AG09309 (cell line): Measurements from ENCODE around the gene RASIP1.

ENCODE experiments used
- DNase-seq: peaks from one replicate; pipeline ENCODE4 v3.0.0-alpha.2; 2010; ENCODE audit warnings: low read depth
- H3K4me3 ChIP-seq: 2 replicates; pipeline ENCODE4 v1.5.1; 2011; ENCODE audit warnings: mild to moderate bottlenecking, low read depth, low read length, moderate library complexity; ENCODE audit not compliant: control insufficient read depth
- CTCF ChIP-seq: IDR thresholded peaks from 2 replicates; pipeline ENCODE4 v1.5.1; 2011; ENCODE audit warnings: mild to moderate bottlenecking, low read depth, low read length, inconsistent platforms; ENCODE audit not compliant: insufficient read depth, control insufficient read depth; ENCODE audit errors: missing control alignments

Gene RASIP1

GRCh38 chr19:48708471-48708870, 31.9 kb downstream of the RASIP1 start:
- H3K4me3 ChIP-seq: no peak overlapping the region
- TF ChIP-seq CTCF: no peak
- DNase-seq: no peak

DNA sequence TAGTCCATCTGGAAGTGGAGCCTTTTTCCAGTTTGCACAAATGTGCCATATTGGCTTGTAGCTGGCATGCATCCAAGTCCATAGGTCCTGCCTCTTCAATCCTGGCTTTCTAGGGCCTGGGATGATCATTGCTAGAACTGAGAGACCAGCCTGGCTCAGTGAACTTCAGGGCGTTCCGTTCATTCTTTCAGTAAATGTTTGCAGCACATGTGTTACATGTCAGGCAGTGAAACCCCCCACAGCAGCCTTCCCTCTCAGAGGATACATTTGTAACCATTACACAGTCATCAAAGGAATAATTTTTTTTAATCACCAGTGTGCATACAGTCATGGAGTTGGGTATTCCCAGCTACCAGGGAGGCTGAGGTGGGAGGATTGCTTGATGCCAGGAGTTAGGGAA, 35.0 kb downstream of the RASIP1 start:
- TF ChIP-seq CTCF: no peak
- no peak overlapping the region for H3K4me3 ChIP-seq
- DNase-seq: no peak

DNA sequence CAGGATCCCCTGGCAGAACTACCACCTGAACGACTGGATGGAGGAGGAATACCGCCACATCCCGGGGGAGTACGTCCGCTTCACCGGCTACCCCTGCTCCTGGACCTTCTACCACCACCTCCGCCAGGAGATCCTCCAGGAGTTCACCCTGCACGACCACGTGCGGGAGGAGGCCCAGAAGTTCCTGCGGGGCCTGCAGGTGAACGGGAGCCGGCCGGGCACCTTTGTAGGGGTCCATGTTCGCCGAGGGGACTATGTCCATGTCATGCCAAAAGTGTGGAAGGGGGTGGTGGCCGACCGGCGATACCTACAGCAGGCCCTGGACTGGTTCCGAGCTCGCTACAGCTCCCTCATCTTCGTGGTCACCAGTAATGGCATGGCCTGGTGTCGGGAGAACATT, 37.1 kb downstream of the RASIP1 start:
- no peak for DNase-seq
- TF ChIP-seq CTCF: no peak
- H3K4me3 ChIP-seq: no peak overlapping the region

- DNase-seq: no peak
- no peak overlapping the region for H3K4me3 ChIP-seq
- no peak for TF ChIP-seq CTCF
Measured at GRCh38 chr19:48702701-48703100, 37.7 kb downstream of the RASIP1 start.

GRCh38 chr19:48698046-48698445, 42.4 kb downstream of the RASIP1 start:
- no peak overlapping the region for H3K4me3 ChIP-seq
- no peak for DNase-seq
- no peak for TF ChIP-seq CTCF

GRCh38 chr19:48696353-48697010, 43.9 kb downstream of the RASIP1 start:
- no peak for DNase-seq
- H3K4me3 ChIP-seq: no peak overlapping the region
- TF ChIP-seq CTCF: no peak
